ENCODE results near the gene NLRP1. TPM values are rescaled to one million over a fixed set of nuclear protein-coding genes. Genes with fewer than 3 reads are reported as not detected.

Gene NLRP1
- total and polyA plus RNA-seq, 8 donors, result 9.0 to 83.7 (median 18.4) TPM

DNA sequence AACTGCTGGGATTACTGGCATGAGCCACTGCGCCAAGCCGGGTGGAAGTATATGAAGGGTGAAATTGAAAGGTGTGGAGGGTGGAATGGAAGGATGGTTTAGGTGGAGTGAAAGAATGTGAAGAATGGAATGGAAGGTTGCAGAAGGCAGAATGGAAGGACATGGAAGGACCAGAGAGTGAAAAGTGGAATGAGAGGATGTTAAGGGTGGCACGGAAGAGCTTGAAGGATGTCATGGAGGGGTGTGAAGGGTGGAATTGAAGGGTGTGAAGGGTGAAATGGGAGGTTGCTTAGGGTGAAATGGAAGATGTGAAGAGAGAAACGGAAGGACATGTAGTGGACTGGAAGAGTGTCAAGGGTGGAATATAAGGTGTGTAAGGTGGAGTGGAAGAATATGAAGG is 81.8 kb downstream of the NLRP1 start:
- no peaks in the 10 kb centered on the region for H3K9me3 ChIP-seq
- WGBS, 5 donors, result 94 to 97% (median 96%) methylated on average over 4 of the region's 4 CpGs
- peaks cover 14 to 22% (median 19%) of the 10 kb centered on the region in 4 donors for H3K4me1 ChIP-seq
- H3K27ac ChIP-seq, result no peak overlapping the region
- TF ChIP-seq POLR2AphosphoS5 (IDR thresholded peaks at IDR 0.05) (no peak), POLR2A (IDR thresholded peaks at IDR 0.05) (no peak), EP300 (IDR thresholded peaks at IDR 0.05) (no peak)
- TF ChIP-seq, protein P1, sequence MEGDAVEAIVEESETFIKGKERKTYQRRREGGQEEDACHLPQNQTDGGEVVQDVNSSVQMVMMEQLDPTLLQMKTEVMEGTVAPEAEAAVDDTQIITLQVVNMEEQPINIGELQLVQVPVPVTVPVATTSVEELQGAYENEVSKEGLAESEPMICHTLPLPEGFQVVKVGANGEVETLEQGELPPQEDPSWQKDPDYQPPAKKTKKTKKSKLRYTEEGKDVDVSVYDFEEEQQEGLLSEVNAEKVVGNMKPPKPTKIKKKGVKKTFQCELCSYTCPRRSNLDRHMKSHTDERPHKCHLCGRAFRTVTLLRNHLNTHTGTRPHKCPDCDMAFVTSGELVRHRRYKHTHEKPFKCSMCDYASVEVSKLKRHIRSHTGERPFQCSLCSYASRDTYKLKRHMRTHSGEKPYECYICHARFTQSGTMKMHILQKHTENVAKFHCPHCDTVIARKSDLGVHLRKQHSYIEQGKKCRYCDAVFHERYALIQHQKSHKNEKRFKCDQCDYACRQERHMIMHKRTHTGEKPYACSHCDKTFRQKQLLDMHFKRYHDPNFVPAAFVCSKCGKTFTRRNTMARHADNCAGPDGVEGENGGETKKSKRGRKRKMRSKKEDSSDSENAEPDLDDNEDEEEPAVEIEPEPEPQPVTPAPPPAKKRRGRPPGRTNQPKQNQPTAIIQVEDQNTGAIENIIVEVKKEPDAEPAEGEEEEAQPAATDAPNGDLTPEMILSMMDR (IDR thresholded peaks at IDR 0.05), result no peak
- intact Hi-C loops (cut with DNase I; ENCODE audit: low total_unique reads), result no loop called here
- peaks cover 0 to 39% (median 24%) of the 10 kb centered on the region in 3 donors for H3K27me3 ChIP-seq
- no peak for DNase-seq
- no peak overlapping the region for H3K4me3 ChIP-seq
- no peaks in the 10 kb centered on the region for H3K36me3 ChIP-seq

DNA sequence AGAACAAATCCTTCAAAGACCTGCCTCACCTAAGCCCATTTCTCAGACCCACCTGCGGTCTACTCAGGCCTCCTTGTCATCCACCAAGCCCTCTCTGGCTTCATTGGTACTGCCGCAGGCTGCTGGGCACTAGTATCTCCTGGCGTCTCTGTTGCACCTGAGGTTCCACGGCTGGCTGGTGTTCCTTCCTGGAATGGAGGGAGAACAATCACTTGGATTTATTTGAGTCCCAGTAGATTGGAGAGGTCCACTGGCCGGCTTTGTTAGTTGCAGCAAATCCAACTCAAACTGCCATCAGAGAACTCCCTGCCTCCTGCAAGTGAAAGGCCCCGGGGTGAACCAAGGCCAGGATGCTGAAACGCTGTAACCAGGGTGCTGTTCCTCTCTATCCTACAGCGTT is 82.6 kb downstream of the NLRP1 start:
- intact Hi-C loops (cut with DNase I; ENCODE audit: low total_unique reads), result no loop called here
- Histone ChIP-seq H3K9me3 (no peaks in the 10 kb centered on the region), H3K36me3 (no peaks in the 10 kb centered on the region), H3K4me3 (no peak overlapping the region), H3K27me3 (peaks cover 0 to 39% (median 24%) of the 10 kb centered on the region in 3 donors), H3K27ac (peak overlapping the region in 1 of 5 donors; percentile 86), H3K4me1 (peaks cover 14 to 22% (median 19%) of the 10 kb centered on the region in 4 donors)
- 74 to 86% (median 84%) methylated on average over 5 to 8 of the region's 8 CpGs for WGBS, 5 donors
- TF ChIP-seq EP300 (IDR thresholded peaks at IDR 0.05) (no peak), POLR2A (IDR thresholded peaks at IDR 0.05) (no peak), POLR2AphosphoS5 (IDR thresholded peaks at IDR 0.05) (no peak)
- TF ChIP-seq, protein P1 (IDR thresholded peaks at IDR 0.05), result no peak
- DNase-seq, result no peak

DNA sequence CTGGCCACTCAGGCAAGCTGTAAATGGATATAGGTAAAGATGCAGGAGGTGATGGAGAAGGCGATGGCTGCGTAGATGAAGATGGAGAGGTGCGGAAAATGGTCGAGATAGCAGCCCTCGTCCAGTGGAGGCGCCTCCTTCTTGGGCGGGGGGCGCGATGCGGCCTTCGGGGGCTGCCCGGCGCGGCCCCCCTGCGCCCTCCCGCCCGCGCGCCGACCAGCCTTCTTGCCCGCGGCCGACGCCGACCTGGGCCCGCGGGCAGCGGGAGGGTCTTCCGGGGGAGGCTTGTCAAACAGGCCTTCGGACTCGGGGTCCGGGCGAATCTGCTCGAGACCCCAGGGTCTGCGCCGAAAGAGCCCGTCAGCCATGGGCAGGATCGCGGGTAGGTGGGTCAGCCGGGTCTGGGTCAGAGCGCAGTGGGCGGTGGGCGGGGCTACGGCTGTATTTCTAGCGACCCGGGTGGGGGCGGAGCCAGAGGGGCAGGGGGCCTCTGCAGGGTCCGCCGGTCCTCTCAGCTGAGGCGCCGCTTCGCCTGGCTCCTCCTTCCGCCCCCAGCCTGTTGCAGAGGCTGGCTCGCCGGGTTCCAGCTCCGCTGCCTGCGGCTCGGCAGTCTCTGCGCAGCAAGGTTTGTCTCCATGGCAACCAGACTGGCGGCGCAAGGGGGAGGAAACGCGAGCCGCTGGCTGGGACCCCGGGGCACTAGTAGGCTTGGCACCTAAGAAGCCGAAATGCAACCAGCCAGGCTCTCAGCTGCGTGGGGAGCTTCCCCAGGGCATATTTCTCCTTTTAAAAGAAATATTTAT is 83.5 kb downstream of the NLRP1 start:
- TF ChIP-seq EP300 (IDR thresholded peaks at IDR 0.05) (no peak), POLR2AphosphoS5 (IDR thresholded peaks at IDR 0.05) (no peak), POLR2A (IDR thresholded peaks at IDR 0.05) (no peak)
- TF ChIP-seq, protein P1 (IDR thresholded peaks at IDR 0.05), result no peak
- intact Hi-C loops (cut with DNase I; ENCODE audit: low total_unique reads), result no loop called here
- no peaks in the 10 kb centered on the region for H3K9me3 ChIP-seq
- peak overlapping the region; percentile 60 to 64 (median 62) for H3K4me3 ChIP-seq
- no peaks in the 10 kb centered on the region for H3K36me3 ChIP-seq
- WGBS, 5 donors, result 1 to 7% (median 3%) methylated on average over 27 to 67 of the region's 67 CpGs
- peak; percentile 58 to 97 for DNase-seq
- H3K27me3 ChIP-seq, result peaks cover 0 to 39% (median 24%) of the 10 kb centered on the region in 3 donors
- H3K4me1 ChIP-seq, result peaks cover 14 to 22% (median 19%) of the 10 kb centered on the region in 4 donors
- H3K27ac ChIP-seq, result peak overlapping the region in 4 of 5 donors; percentile 33 to 86 (median 64)

DNA sequence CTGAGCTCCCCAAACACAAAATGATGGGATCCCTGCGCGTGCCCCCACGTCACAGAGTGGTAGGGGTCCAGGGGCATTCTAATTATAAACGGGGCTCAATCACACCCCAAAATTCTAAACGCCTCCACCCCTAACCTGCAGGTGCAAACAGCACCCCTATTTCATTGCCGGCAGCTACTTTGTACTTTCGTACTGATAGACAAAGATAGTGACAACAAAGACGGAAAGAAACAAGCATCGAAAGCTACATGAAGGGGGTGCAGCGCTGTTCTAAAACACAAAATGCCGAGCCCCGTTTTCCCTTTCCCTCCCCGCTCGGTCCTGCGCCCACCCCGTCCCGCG is 84.1 kb downstream of the NLRP1 start:
- no peaks in the 10 kb centered on the region for H3K36me3 ChIP-seq
- no peak for DNase-seq
- 3 to 8% (median 6%) methylated on average over 18 of the region's 18 CpGs for WGBS, 5 donors
- intact Hi-C loops (cut with DNase I; ENCODE audit: low total_unique reads), result no loop called here
- peaks cover 0 to 39% (median 24%) of the 10 kb centered on the region in 3 donors for H3K27me3 ChIP-seq
- TF ChIP-seq POLR2A (IDR thresholded peaks at IDR 0.05) (no peak), EP300 (IDR thresholded peaks at IDR 0.05) (no peak), POLR2AphosphoS5 (IDR thresholded peaks at IDR 0.05) (no peak)
- TF ChIP-seq, protein P1 (IDR thresholded peaks at IDR 0.05), result no peak
- H3K27ac ChIP-seq, result peak overlapping the region in 2 of 5 donors; percentile 62 to 86
- H3K4me1 ChIP-seq, result peaks cover 14 to 22% (median 19%) of the 10 kb centered on the region in 4 donors
- H3K9me3 ChIP-seq, result no peaks in the 10 kb centered on the region
- peak overlapping the region; percentile 60 to 64 (median 62) for H3K4me3 ChIP-seq

Data from stomach (tissue), 9 donors.